ENCODE results near the gene NEO1. TPM values are rescaled to one million over a fixed set of nuclear protein-coding genes. Genes with fewer than 3 reads are reported as not detected.
"Not testable (repeated sequence)": the region's sequence is repeated elsewhere in the genome, so short reads cannot be mapped to it uniquely, and the experiment has no call there.

The NEO1 gene
- total RNA-seq, 1 donor from 2014 or later = 5.6 TPM

GRCh38 chr15:73282567-73283365, 230.5 kb downstream of the NEO1 start:
- intact Hi-C loops (cut with micrococcal nuclease) = loop anchor here (10.0 kb wide), 1 partner anchor 422 kb away; no protein-coding TSS in a partner anchor
- no peak for DNase-seq (ENCODE audit: low spot score)
- no peak overlapping the region for H3K27ac Mint-ChIP-seq

GRCh38 chr15:73283366-73283962, 231.2 kb downstream of the NEO1 start:
- H3K27me3 Mint-ChIP-seq (ENCODE audit: insufficient read depth) = peaks cover 3% of the 10 kb centered on the region
- intact Hi-C loops (cut with micrococcal nuclease) = loop anchor here (10.0 kb wide), 1 partner anchor 421 kb away; no protein-coding TSS in a partner anchor

More at GRCh38 chr15:73282567-73283365, 230.5 kb downstream of the NEO1 start:
- no peaks in the 10 kb centered on the region for H3K36me3 Mint-ChIP-seq (ENCODE audit: low read depth)
- peaks cover 3% of the 10 kb centered on the region for H3K27me3 Mint-ChIP-seq (ENCODE audit: insufficient read depth)
- no peaks in the 10 kb centered on the region for H3K9me3 Mint-ChIP-seq
- no peak overlapping the region for H3K4me3 Mint-ChIP-seq
- peaks cover 4% of the 10 kb centered on the region for H3K4me1 Mint-ChIP-seq (ENCODE audit: low read depth)

GRCh38 chr15:73284090-73284716, 231.9 kb downstream of the NEO1 start:
- no peaks in the 10 kb centered on the region for H3K36me3 Mint-ChIP-seq (ENCODE audit: low read depth)
- no peak overlapping the region for H3K27ac Mint-ChIP-seq
- peaks cover 3% of the 10 kb centered on the region for H3K27me3 Mint-ChIP-seq (ENCODE audit: insufficient read depth)
- H3K4me3 Mint-ChIP-seq = no peak overlapping the region
- no peak for DNase-seq (ENCODE audit: low spot score)
- intact Hi-C loops (cut with micrococcal nuclease) = loop anchor here (1.0 to 10.0 kb wide), 2 partner anchors 352 to 421 kb away; no protein-coding TSS in a partner anchor
- H3K9me3 Mint-ChIP-seq = no peaks in the 10 kb centered on the region
- H3K4me1 Mint-ChIP-seq (ENCODE audit: low read depth) = peaks cover 4% of the 10 kb centered on the region

More at GRCh38 chr15:73283366-73283962, 231.2 kb downstream of the NEO1 start:
- no peaks in the 10 kb centered on the region for H3K9me3 Mint-ChIP-seq
- no peak overlapping the region for H3K4me3 Mint-ChIP-seq
- peaks cover 4% of the 10 kb centered on the region for H3K4me1 Mint-ChIP-seq (ENCODE audit: low read depth)
- DNase-seq (ENCODE audit: low spot score) = no peak
- H3K36me3 Mint-ChIP-seq (ENCODE audit: low read depth) = no peaks in the 10 kb centered on the region
- H3K27ac Mint-ChIP-seq = no peak overlapping the region

GRCh38 chr15:73286311-73286710, 234.0 kb downstream of the NEO1 start:
- H3K4me3 Mint-ChIP-seq = no peak overlapping the region
- H3K4me1 Mint-ChIP-seq (ENCODE audit: low read depth) = peaks cover 4% of the 10 kb centered on the region
- no peaks in the 10 kb centered on the region for H3K36me3 Mint-ChIP-seq (ENCODE audit: low read depth)
- intact Hi-C loops (cut with micrococcal nuclease) = loop anchor here (10.0 kb wide), 1 partner anchor 418 kb away; no protein-coding TSS in a partner anchor
- H3K27ac Mint-ChIP-seq = no peak overlapping the region
- peaks cover 3% of the 10 kb centered on the region for H3K27me3 Mint-ChIP-seq (ENCODE audit: insufficient read depth)
- DNase-seq (ENCODE audit: low spot score) = no peak
- no peaks in the 10 kb centered on the region for H3K9me3 Mint-ChIP-seq

GRCh38 chr15:73287019-73287418, 234.8 kb downstream of the NEO1 start:
- peaks cover 4% of the 10 kb centered on the region for H3K4me1 Mint-ChIP-seq (ENCODE audit: low read depth)

GRCh38 chr15:73291441-73291840, 239.2 kb downstream of the NEO1 start:
- no peak for DNase-seq (ENCODE audit: low spot score)
- H3K36me3 Mint-ChIP-seq (ENCODE audit: low read depth) = no peaks in the 10 kb centered on the region
- no peak overlapping the region for H3K4me3 Mint-ChIP-seq
- H3K9me3 Mint-ChIP-seq = no peaks in the 10 kb centered on the region
- H3K27ac Mint-ChIP-seq = no peak overlapping the region
- H3K4me1 Mint-ChIP-seq (ENCODE audit: low read depth) = no peaks in the 10 kb centered on the region
- intact Hi-C loops (cut with micrococcal nuclease) = no loop called here
- H3K27me3 Mint-ChIP-seq (ENCODE audit: insufficient read depth) = no peaks in the 10 kb centered on the region

More at GRCh38 chr15:73287019-73287418, 234.8 kb downstream of the NEO1 start:
- no peak for DNase-seq (ENCODE audit: low spot score)
- H3K4me3 Mint-ChIP-seq = no peak overlapping the region
- H3K36me3 Mint-ChIP-seq (ENCODE audit: low read depth) = no peaks in the 10 kb centered on the region
- no peaks in the 10 kb centered on the region for H3K9me3 Mint-ChIP-seq
- peaks cover 3% of the 10 kb centered on the region for H3K27me3 Mint-ChIP-seq (ENCODE audit: insufficient read depth)
- intact Hi-C loops (cut with micrococcal nuclease) = loop anchor here (10.0 kb wide), 1 partner anchor 418 kb away; no protein-coding TSS in a partner anchor
- H3K27ac Mint-ChIP-seq = no peak overlapping the region

GRCh38 chr15:73293773-73294172, 241.5 kb downstream of the NEO1 start:
- H3K4me1 Mint-ChIP-seq (ENCODE audit: low read depth) = no peaks in the 10 kb centered on the region
- H3K9me3 Mint-ChIP-seq = no peaks in the 10 kb centered on the region
- no peaks in the 10 kb centered on the region for H3K27me3 Mint-ChIP-seq (ENCODE audit: insufficient read depth)
- H3K4me3 Mint-ChIP-seq = no peak overlapping the region
- no peak for DNase-seq (ENCODE audit: low spot score)
- no peaks in the 10 kb centered on the region for H3K36me3 Mint-ChIP-seq (ENCODE audit: low read depth)
- H3K27ac Mint-ChIP-seq = no peak overlapping the region
- intact Hi-C loops (cut with micrococcal nuclease) = no loop called here

GRCh38 chr15:73295630-73296286, 243.5 kb downstream of the NEO1 start:
- Mint-ChIP-seq H3K9me3 (no peaks in the 10 kb centered on the region), H3K27me3 (ENCODE audit: insufficient read depth) (no peaks in the 10 kb centered on the region), H3K4me3 (no peak overlapping the region), H3K4me1 (ENCODE audit: low read depth) (no peaks in the 10 kb centered on the region), H3K27ac (no peak overlapping the region), H3K36me3 (ENCODE audit: low read depth) (no peaks in the 10 kb centered on the region)
- DNase-seq (ENCODE audit: low spot score) = no peak
- intact Hi-C loops (cut with micrococcal nuclease) = no loop called here

GRCh38 chr15:73296609-73297353, 244.5 kb downstream of the NEO1 start:
- H3K4me1 Mint-ChIP-seq (ENCODE audit: low read depth) = no peaks in the 10 kb centered on the region
- intact Hi-C loops (cut with micrococcal nuclease) = no loop called here

GRCh38 chr15:73298522-73299245, 246.4 kb downstream of the NEO1 start:
- Mint-ChIP-seq H3K36me3 (ENCODE audit: low read depth) (no peaks in the 10 kb centered on the region), H3K9me3 (no peaks in the 10 kb centered on the region), H3K4me3 (no peak overlapping the region), H3K27ac (no peak overlapping the region), H3K4me1 (ENCODE audit: low read depth) (peaks cover 13% of the 10 kb centered on the region), H3K27me3 (ENCODE audit: insufficient read depth) (no peaks in the 10 kb centered on the region)
- DNase-seq (ENCODE audit: low spot score) = no peak
- intact Hi-C loops (cut with micrococcal nuclease) = no loop called here

More at GRCh38 chr15:73296609-73297353, 244.5 kb downstream of the NEO1 start:
- Mint-ChIP-seq H3K27ac (peak overlapping the region; percentile 40), H3K4me3 (no peak overlapping the region), H3K36me3 (ENCODE audit: low read depth) (no peaks in the 10 kb centered on the region), H3K27me3 (ENCODE audit: insufficient read depth) (no peaks in the 10 kb centered on the region), H3K9me3 (no peaks in the 10 kb centered on the region)
- no peak for DNase-seq (ENCODE audit: low spot score)

- H3K9me3 Mint-ChIP-seq; intact Hi-C loops (cut with micrococcal nuclease); H3K27me3 Mint-ChIP-seq (ENCODE audit: insufficient read depth); H3K36me3 Mint-ChIP-seq (ENCODE audit: low read depth); H3K27ac Mint-ChIP-seq; H3K4me3 Mint-ChIP-seq; DNase-seq (ENCODE audit: low spot score): not testable (repeated sequence)
- peaks cover 14% of the 10 kb centered on the region for H3K4me1 Mint-ChIP-seq (ENCODE audit: low read depth)
Observed at GRCh38 chr15:73300286-73300685, 248.0 kb downstream of the NEO1 start.

Data from activated T-helper 1 cell treated with anti-CD3 and anti-CD28 coated beads, Interleukin-12 subunit alpha, Interleukin-12 subunit beta, Interleukin-2, Interleukin-4 antibody, amounts not matched to agents 30 ng/mL and 10 ng/mL and 1 ng/mL, durations not matched to agents 14 hours and 24 hours and 36 hours (primary cell).